H9 (cell line): ENCODE data around the gene IL1B. TPM values are rescaled to one million over a fixed set of nuclear protein-coding genes. Genes with fewer than 3 reads are reported as not detected.

Experiments
- DNase-seq: peaks from one replicate; pipeline ENCODE4 v3.0.0-alpha.2; 2017
- H2AFZ ChIP-seq: one replicate; pipeline ENCODE4 v1.6.1; 2013; ENCODE audit warnings: mild to moderate bottlenecking, low read length, control low read depth, moderate library complexity
- H2AK5ac ChIP-seq: 2 replicates; pipeline ENCODE4 v1.6.1; 2013; ENCODE audit warnings: low read length, control low read depth, mixed read lengths; ENCODE audit not compliant: insufficient read length
- H2BK120ac ChIP-seq: one replicate; pipeline ENCODE4 v1.6.1; 2013; ENCODE audit warnings: low read depth, mild to moderate bottlenecking, low read length, control low read depth, inconsistent platforms; ENCODE audit not compliant: poor library complexity, severe bottlenecking
- H2BK12ac ChIP-seq: 2 replicates; pipeline ENCODE4 v1.6.1; 2013; ENCODE audit warnings: low read length, control low read depth, mixed read lengths, low read depth; ENCODE audit not compliant: insufficient read length
- H2BK15ac ChIP-seq: 2 replicates; pipeline ENCODE4 v1.6.1; 2013; ENCODE audit warnings: low read depth, low read length, control low read depth
- H2BK20ac ChIP-seq: one replicate; pipeline ENCODE4 v1.6.1; 2013; ENCODE audit warnings: low read depth, mild to moderate bottlenecking, low read length, control low read depth, inconsistent platforms; ENCODE audit not compliant: poor library complexity, severe bottlenecking
- H2BK5ac ChIP-seq: 2 replicates; pipeline ENCODE4 v1.6.1; 2013; ENCODE audit warnings: low read length, control low read depth, mixed read lengths; ENCODE audit not compliant: insufficient read length
- H3K14ac ChIP-seq: 2 replicates; pipeline ENCODE4 v1.6.1; 2013; ENCODE audit warnings: low read length, control low read depth; ENCODE audit not compliant: insufficient read depth
- H3K18ac ChIP-seq: 2 replicates; pipeline ENCODE4 v1.6.1; 2013; ENCODE audit warnings: low read depth, mild to moderate bottlenecking, mixed read lengths, low read length, control low read depth; ENCODE audit not compliant: insufficient read length
- H3K23ac ChIP-seq: 2 replicates; pipeline ENCODE4 v1.6.1; 2013; ENCODE audit warnings: low read length, control low read depth, mixed read lengths, low read depth; ENCODE audit not compliant: insufficient read length
- H3K23me2 ChIP-seq: 2 replicates; pipeline ENCODE4 v1.6.1; 2013; ENCODE audit warnings: low read depth, mild to moderate bottlenecking, mixed read lengths, low read length, control low read depth; ENCODE audit not compliant: insufficient read length, poor library complexity, severe bottlenecking
- H3K27ac ChIP-seq: 2 replicates; pipeline ENCODE4 v1.5.1; 2013; ENCODE audit warnings: low read length, control low read depth, mixed read lengths, low read depth; ENCODE audit not compliant: insufficient read length
- H3K27me3 ChIP-seq: 2 replicates; pipeline ENCODE4 v1.6.1; 2013; ENCODE audit warnings: low read length, control low read depth, inconsistent platforms; ENCODE audit not compliant: insufficient read depth
- H3K4ac ChIP-seq: 2 replicates; pipeline ENCODE4 v1.6.1; 2013; ENCODE audit warnings: low read depth, mild to moderate bottlenecking, control low read depth, inconsistent platforms, low read length, moderate library complexity
- H3K4me1 ChIP-seq: 2 replicates; pipeline ENCODE4 v1.6.1; 2013; ENCODE audit warnings: low read length, control low read depth, inconsistent platforms; ENCODE audit not compliant: insufficient read depth
- H3K4me2 ChIP-seq: 2 replicates; pipeline ENCODE4 v1.6.1; 2013; ENCODE audit warnings: low read length, control low read depth, mixed read lengths; ENCODE audit not compliant: insufficient read length, insufficient read depth
- H3K56ac ChIP-seq: 2 replicates; pipeline ENCODE4 v1.6.1; 2013; ENCODE audit warnings: low read depth, mild to moderate bottlenecking, mixed read lengths, low read length, control low read depth; ENCODE audit not compliant: insufficient read length
- H3K79me1 ChIP-seq: 2 replicates; pipeline ENCODE4 v1.6.1; 2013; ENCODE audit warnings: low read depth, mild to moderate bottlenecking, moderate library complexity, low read length, control low read depth, inconsistent platforms; ENCODE audit not compliant: insufficient read depth, poor library complexity, severe bottlenecking
- H3K79me2 ChIP-seq: 2 replicates; pipeline ENCODE4 v1.6.1; 2013; ENCODE audit warnings: low read length, control low read depth, inconsistent platforms; ENCODE audit not compliant: insufficient read depth
- H3K9ac ChIP-seq: 2 replicates; pipeline ENCODE4 v1.6.1; 2013; ENCODE audit warnings: low read length, control low read depth, mixed read lengths; ENCODE audit not compliant: insufficient read length; ENCODE audit errors: extremely low read depth
- H3K9me3 ChIP-seq: one replicate; pipeline ENCODE4 v1.6.1; 2013; ENCODE audit warnings: low read depth, low read length, inconsistent platforms; ENCODE audit not compliant: control insufficient read depth
- H3T11ph ChIP-seq: one replicate; pipeline ENCODE4 v1.6.1; 2013; ENCODE audit warnings: mild to moderate bottlenecking, low read length, control low read depth, inconsistent platforms
- H4K20me1 ChIP-seq: one replicate; pipeline ENCODE4 v1.6.1; 2013; ENCODE audit not compliant: control insufficient read depth, insufficient read length, insufficient read depth
- H4K5ac ChIP-seq: 2 replicates; pipeline ENCODE4 v1.6.1; 2013; ENCODE audit warnings: low read depth, mild to moderate bottlenecking, mixed read lengths, low read length, control low read depth; ENCODE audit not compliant: insufficient read length
- H4K8ac ChIP-seq: replicated peaks from 2 replicates; pipeline ENCODE4 v1.6.1; 2013; ENCODE audit warnings: low read length, control low read depth, mixed read lengths, low read depth; ENCODE audit not compliant: insufficient read length
- H4K91ac ChIP-seq: 2 replicates; pipeline ENCODE4 v1.6.1; 2013; ENCODE audit warnings: low read depth, mild to moderate bottlenecking, moderate library complexity, mixed read lengths, low read length, control low read depth; ENCODE audit not compliant: insufficient read length
- H3K27ac Mint-ChIP-seq, 3 experiments: 2 replicates in 2 of 3; 3 replicates in 1 of 3; pipeline ENCODE4 v1.8.0; 2020 to 2021; ENCODE audit warnings: mixed read lengths in 3 of 3, mild to moderate bottlenecking in 1 of 3, moderate library complexity in 1 of 3
- H3K27me3 Mint-ChIP-seq: 2 replicates; pipeline ENCODE4 v1.8.0; 2021; ENCODE audit warnings: low read depth, mild to moderate bottlenecking, moderate library complexity, mixed read lengths
- H3K36me3 Mint-ChIP-seq, 3 experiments: 2 replicates in 2 of 3; 3 replicates in 1 of 3; pipeline ENCODE4 v1.8.0; 2020 to 2021; ENCODE audit warnings: low read depth in 3 of 3, mixed read lengths in 3 of 3; ENCODE audit not compliant: insufficient read depth in 1 of 3
- H3K4me1 Mint-ChIP-seq, 2 experiments: 2 replicates each; pipeline ENCODE4 v1.8.0; 2020; ENCODE audit warnings: mixed read lengths in 2 of 2
- H3K4me3 Mint-ChIP-seq, 2 experiments: 2 replicates in 1 of 2; 3 replicates in 1 of 2; pipeline ENCODE4 v1.8.0; 2020 to 2021; ENCODE audit warnings: mild to moderate bottlenecking in 2 of 2, mixed read lengths in 2 of 2, moderate library complexity in 1 of 2
- H3K9me3 Mint-ChIP-seq, 2 experiments: 2 replicates in 1 of 2; 3 replicates in 1 of 2; pipeline ENCODE4 v1.8.0; 2020; ENCODE audit warnings: mild to moderate bottlenecking in 2 of 2, mixed read lengths in 2 of 2, moderate library complexity in 1 of 2
- WGBS: extraction: QIAGEN DNeasy Blood & Tissue Kit; methylation state at CpG from one replicate; pipeline ENCODE4 v1.1.7; 2013; ENCODE audit warnings: missing lambda C conversion rate, low lambda C conversion rate, mixed read lengths; ENCODE audit not compliant: insufficient read length; ENCODE audit errors: extremely low coverage; 5-methylcytosine and 5-hydroxymethylcytosine counted together
- total RNA-seq: library from RNA; stranded (reverse); gene quantifications from 2 replicates; pipeline ENCODE4 v1.2.1, GENCODE V29; 2021
- TF ChIP-seq, protein P1 (sequence below): fragments of 200-600 bp; sonication (generic); conservative IDR thresholded peaks from 3 replicates; pipeline ENCODE4 v1.8.0; 2021; ENCODE audit warnings: antibody characterized with exemption, mild to moderate bottlenecking

IL1B gene
- total RNA-seq, 1 experiment from 2014 or later, result not detected

DNA sequence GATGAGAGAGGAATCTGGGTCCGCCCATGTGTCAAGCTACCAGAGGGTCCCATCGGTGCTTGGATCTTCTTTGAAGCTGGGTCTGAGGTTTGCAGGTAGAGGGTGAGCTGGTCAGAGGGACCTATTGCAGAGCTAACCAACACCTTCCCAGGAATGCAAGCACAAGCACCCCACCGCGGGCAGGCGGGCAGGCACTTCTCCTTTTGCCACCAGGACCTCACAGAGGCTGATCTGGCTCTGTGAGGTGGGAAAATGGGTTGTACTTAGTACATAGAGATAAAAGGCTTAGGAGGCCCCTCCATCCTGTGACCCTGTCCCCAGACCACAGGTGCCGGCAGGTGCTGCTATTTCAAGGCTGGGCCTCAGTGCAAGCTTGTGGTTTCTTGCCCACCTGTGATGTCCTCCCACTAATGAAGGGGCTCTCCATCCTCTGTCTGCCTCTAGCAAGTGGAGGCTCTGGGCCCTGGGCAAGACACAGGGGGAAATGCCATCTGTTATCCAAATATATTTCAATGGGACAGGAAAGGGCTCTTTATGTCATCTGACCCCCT lies 43.0 kb upstream of the IL1B start:
- Mint-ChIP-seq H3K36me3 (no peaks in the 10 kb centered on the region), H3K4me1 (peaks cover 8 to 10% of the 10 kb centered on the region in 2 experiments), H3K27ac (no peak overlapping the region), H3K27me3 (peaks cover 3% of the 10 kb centered on the region), H3K4me3 (no peak overlapping the region), H3K9me3 (no peaks in the 10 kb centered on the region)
- no peak overlapping the region for H3K9ac ChIP-seq
- TF ChIP-seq, protein P1, sequence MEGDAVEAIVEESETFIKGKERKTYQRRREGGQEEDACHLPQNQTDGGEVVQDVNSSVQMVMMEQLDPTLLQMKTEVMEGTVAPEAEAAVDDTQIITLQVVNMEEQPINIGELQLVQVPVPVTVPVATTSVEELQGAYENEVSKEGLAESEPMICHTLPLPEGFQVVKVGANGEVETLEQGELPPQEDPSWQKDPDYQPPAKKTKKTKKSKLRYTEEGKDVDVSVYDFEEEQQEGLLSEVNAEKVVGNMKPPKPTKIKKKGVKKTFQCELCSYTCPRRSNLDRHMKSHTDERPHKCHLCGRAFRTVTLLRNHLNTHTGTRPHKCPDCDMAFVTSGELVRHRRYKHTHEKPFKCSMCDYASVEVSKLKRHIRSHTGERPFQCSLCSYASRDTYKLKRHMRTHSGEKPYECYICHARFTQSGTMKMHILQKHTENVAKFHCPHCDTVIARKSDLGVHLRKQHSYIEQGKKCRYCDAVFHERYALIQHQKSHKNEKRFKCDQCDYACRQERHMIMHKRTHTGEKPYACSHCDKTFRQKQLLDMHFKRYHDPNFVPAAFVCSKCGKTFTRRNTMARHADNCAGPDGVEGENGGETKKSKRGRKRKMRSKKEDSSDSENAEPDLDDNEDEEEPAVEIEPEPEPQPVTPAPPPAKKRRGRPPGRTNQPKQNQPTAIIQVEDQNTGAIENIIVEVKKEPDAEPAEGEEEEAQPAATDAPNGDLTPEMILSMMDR, result no peak
- no peak overlapping the region for H3K18ac ChIP-seq
- no peaks in the 10 kb centered on the region for H3K79me1 ChIP-seq
- no peak overlapping the region for H2BK5ac ChIP-seq
- H2BK20ac ChIP-seq, result no peak overlapping the region
- no peak overlapping the region for H3K27ac ChIP-seq
- H3K14ac ChIP-seq, result no peak overlapping the region
- H3T11ph ChIP-seq, result no peak overlapping the region
- no peak for DNase-seq
- H3K4me2 ChIP-seq, result no peak overlapping the region
- H3K23ac ChIP-seq, result no peak overlapping the region
- H2AK5ac ChIP-seq, result no peak overlapping the region
- no peaks in the 10 kb centered on the region for H3K27me3 ChIP-seq
- H4K20me1 ChIP-seq, result no peaks in the 10 kb centered on the region
- no peak overlapping the region for H2BK120ac ChIP-seq
- no CpG with 5 or more reads among the region's 6 CpGs for WGBS
- H4K91ac ChIP-seq, result no peak overlapping the region
- H4K8ac ChIP-seq, result no peak overlapping the region
- no peak overlapping the region for H3K4ac ChIP-seq
- H3K79me2 ChIP-seq, result no peaks in the 10 kb centered on the region
- no peak overlapping the region for H4K5ac ChIP-seq
- H3K56ac ChIP-seq, result no peak overlapping the region
- H3K4me1 ChIP-seq, result no peaks in the 10 kb centered on the region
- no peak overlapping the region for H2AFZ ChIP-seq
- no peaks in the 10 kb centered on the region for H3K9me3 ChIP-seq
- H2BK15ac ChIP-seq, result no peak overlapping the region
- H3K23me2 ChIP-seq, result no peaks in the 10 kb centered on the region
- no peak overlapping the region for H2BK12ac ChIP-seq
